Transverse colon (tissue), 4 donors: ENCODE data around the gene TYMP. TPM values are rescaled to one million over a fixed set of nuclear protein-coding genes. Genes with fewer than 3 reads are reported as not detected.
A peak's percentile ranks its signal among the peaks of the same experiment; 100 is the strongest.

Source experiments
- DNase-seq: peaks from one replicate; pipeline ENCODE4 v3.0.0-alpha.2; 2019
- H3K27ac ChIP-seq, 4 donors: fragments of 200-600 bp; sonication (generic); 2 replicates each; pipeline ENCODE4 v1.5.1; 2016 to 2018; ENCODE audit warnings: inconsistent platforms in 4 of 4
- H3K27me3 ChIP-seq: fragments of 200-600 bp; sonication (generic); 2 replicates; pipeline ENCODE4 v1.5.1; 2017; ENCODE audit warnings: inconsistent platforms
- H3K36me3 ChIP-seq, 4 donors: fragments of 200-600 bp; sonication (generic); 2 replicates each; pipeline ENCODE4 v1.5.1; 2017 to 2019; ENCODE audit warnings: inconsistent platforms in 4 of 4
- H3K4me1 ChIP-seq, 4 donors: fragments of 200-600 bp; sonication (generic); 2 replicates each; pipeline ENCODE4 v1.5.1; 2017 to 2020; ENCODE audit warnings: inconsistent platforms in 4 of 4
- H3K4me3 ChIP-seq, 4 donors: fragments of 200-600 bp; sonication (generic); 1 replicate in 1 of 4; 2 replicates in 3 of 4; pipeline versions ENCODE4 v1.5.1 to v1.6.1; 2017 to 2019; ENCODE audit warnings: inconsistent platforms in 4 of 4
- H3K9me3 ChIP-seq, 2 donors: fragments of 200-600 bp; sonication (generic); 2 replicates each; pipeline ENCODE4 v1.5.1; 2017 to 2019; ENCODE audit warnings: inconsistent platforms in 2 of 2
- EP300 ChIP-seq: sonication (generic); formaldehyde crosslinking; IDR thresholded peaks from one replicate; pipeline ENCODE4 v1.6.1; 2017; ENCODE audit warnings: antibody characterized with exemption, low read depth
- POLR2A ChIP-seq: fragments of 450-650 bp; IDR thresholded peaks from one replicate; pipeline ENCODE4 v1.6.1; 2016; ENCODE audit warnings: antibody characterized with exemption, mild to moderate bottlenecking, moderate library complexity
- POLR2AphosphoS5 ChIP-seq, 3 donors: sonication (generic); formaldehyde crosslinking; IDR thresholded peaks; one replicate each; pipeline ENCODE4 v1.6.1; 2016; ENCODE audit warnings: antibody characterized with exemption in 3 of 3
- WGBS, 2 donors: methylation state at CpG; one replicate each; pipeline ENCODE4 v1.1.5; 2018; ENCODE audit warnings: low coverage in 1 of 2; 5-methylcytosine and 5-hydroxymethylcytosine counted together
- in situ Hi-C, 4 donors: fragments of 200-750 bp; cut with MboI; loops; one replicate each; pipeline versions ENCODE4 v1.15.0 to v1.15.1; 2017; ENCODE audit warnings: low sequenced_read_pairs in 3 of 4, low pct_ligation_motif_present in 1 of 4, low pct_unique_long_range_greater_than_20kb in 1 of 4
- intact Hi-C: fragments of 100-400 bp; cut with DNase I; formaldehyde crosslinking; loops from one replicate; pipeline ENCODE4 v1.15.1; 2023; ENCODE audit warnings: low total_unique reads
- total RNA-seq, 4 donors: library from RNA; depleted of rRNA; stranded (reverse); fragments of >200 nt; gene quantifications; one replicate each; pipeline ENCODE4 v1.1.0, GENCODE V29; 2016
- TF ChIP-seq, protein P1 (sequence below), 5 experiments: fragments of 200-600 bp in 3 of 5; fragments of 450-650 bp in 2 of 5; sonication (generic) in 3 of 5; IDR thresholded peaks; 1 replicate in 2 of 5; 2 replicates in 3 of 5; pipeline ENCODE4 v1.5.1; 2016 to 2017; ENCODE audit warnings: antibody characterized with exemption in 5 of 5, inconsistent platforms in 3 of 5, mild to moderate bottlenecking in 2 of 5, moderate library complexity in 1 of 5

The TYMP gene
- total RNA-seq, 4 donors from 2014 or later: 27.5 to 60.7 (median 32.2) TPM

DNA sequence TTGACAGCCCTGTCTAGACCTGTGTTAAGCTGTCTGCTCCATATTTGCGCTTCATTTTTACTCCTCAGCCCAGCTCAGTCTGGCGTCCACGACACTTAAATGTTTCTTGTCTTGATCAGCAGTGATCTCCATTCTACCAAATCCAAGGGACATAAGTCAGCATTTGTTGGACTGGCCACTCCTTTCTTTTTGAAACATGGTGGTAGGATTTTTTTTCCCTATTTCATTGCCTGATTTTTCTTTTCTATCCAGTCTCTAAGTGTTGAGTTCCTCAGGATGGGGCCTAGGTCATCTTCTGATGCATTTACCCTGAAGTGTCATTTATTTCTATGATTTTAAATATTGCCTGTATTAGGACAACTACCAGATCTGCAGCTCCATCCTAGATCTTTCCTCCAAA lies 20.9 kb downstream of the TYMP start:
- H3K27me3 ChIP-seq: no peaks in the 10 kb centered on the region
- in situ Hi-C loops: no loop called here
- H3K4me1 ChIP-seq: peaks cover 8 to 30% (median 21%) of the 10 kb centered on the region in 4 donors
- H3K36me3 ChIP-seq: peaks cover 0 to 4% (median 0%) of the 10 kb centered on the region in 4 donors
- WGBS, 2 donors: 9 to 11% methylated on average over 3 of the region's 3 CpGs
- H3K27ac ChIP-seq: peak overlapping the region; percentile 89 to 93 (median 92)
- peak overlapping the region in 3 of 4 donors; percentile 64 to 84 (median 64) for H3K4me3 ChIP-seq
- intact Hi-C loops: no loop called here
- TF ChIP-seq POLR2AphosphoS5 (IDR thresholded peaks at IDR 0.05) (no peak), POLR2A (no peak), EP300 (no peak)
- TF ChIP-seq, protein P1, sequence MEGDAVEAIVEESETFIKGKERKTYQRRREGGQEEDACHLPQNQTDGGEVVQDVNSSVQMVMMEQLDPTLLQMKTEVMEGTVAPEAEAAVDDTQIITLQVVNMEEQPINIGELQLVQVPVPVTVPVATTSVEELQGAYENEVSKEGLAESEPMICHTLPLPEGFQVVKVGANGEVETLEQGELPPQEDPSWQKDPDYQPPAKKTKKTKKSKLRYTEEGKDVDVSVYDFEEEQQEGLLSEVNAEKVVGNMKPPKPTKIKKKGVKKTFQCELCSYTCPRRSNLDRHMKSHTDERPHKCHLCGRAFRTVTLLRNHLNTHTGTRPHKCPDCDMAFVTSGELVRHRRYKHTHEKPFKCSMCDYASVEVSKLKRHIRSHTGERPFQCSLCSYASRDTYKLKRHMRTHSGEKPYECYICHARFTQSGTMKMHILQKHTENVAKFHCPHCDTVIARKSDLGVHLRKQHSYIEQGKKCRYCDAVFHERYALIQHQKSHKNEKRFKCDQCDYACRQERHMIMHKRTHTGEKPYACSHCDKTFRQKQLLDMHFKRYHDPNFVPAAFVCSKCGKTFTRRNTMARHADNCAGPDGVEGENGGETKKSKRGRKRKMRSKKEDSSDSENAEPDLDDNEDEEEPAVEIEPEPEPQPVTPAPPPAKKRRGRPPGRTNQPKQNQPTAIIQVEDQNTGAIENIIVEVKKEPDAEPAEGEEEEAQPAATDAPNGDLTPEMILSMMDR (IDR thresholded peaks at IDR 0.05): no peak
- no peaks in the 10 kb centered on the region for H3K9me3 ChIP-seq
- DNase-seq: no peak

DNA sequence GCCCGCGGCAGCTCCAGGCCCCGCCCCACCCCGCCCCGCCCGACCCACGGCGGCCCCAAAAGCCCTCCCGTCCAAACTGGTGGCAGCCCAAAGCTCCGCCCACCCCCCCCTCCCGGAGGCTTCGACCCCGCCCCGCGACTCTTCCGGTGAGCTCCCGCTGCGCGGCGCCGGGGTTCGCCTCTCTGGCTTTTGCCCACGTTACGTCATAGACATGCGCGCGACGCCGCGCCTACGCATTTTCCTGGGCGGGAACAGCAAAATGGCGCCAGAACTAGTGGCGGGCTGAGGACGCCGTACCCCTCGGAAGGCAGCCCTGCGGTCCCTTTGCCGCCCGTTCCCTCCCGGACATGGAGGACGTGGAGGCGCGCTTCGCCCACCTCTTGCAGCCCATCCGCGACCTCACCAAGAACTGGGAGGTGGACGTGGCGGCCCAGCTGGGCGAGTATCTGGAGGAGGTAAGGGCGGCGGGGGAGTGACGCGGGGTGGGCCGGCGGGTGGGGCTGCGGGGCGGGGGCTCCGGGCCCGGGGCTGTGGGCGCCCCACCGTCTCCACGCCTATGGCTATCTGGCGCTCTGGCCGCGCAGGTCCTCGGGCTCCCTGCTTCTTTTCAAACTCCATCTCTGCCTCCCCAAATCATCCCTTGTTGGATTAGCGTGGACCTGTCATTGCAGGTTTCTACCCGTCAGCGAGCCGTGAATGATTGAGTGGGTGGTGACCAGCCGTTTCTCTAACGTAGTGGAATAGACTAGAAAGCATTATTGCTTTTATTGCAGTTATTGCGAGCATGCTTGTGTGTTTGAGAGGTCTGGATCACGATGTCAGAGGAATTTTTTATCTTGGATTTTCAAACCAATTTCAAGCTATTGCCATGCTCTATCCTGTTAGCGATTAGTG lies 21.6 kb downstream of the TYMP start, which contains the start of gene NCAPH2:
Gene NCAPH2, plus strand, starts transcription at position 234 of the 894 bp plus-strand sequence. Its CDS starts 114 bp downstream, at position 348.
- H3K4me1 ChIP-seq: peaks cover 8 to 30% (median 21%) of the 10 kb centered on the region in 4 donors
- H3K36me3 ChIP-seq: peaks cover 0 to 4% (median 0%) of the 10 kb centered on the region in 4 donors
- 1 to 2% methylated on average over 6 to 25 of the region's 76 CpGs for WGBS, 2 donors
- no peak for TF ChIP-seq EP300
- TF ChIP-seq, protein P1 (IDR thresholded peaks at IDR 0.05): no peak
- TF ChIP-seq POLR2AphosphoS5 (IDR thresholded peaks at IDR 0.05): peak; percentile 92 to 94 (median 94)
- peak; percentile 82 for TF ChIP-seq POLR2A
- H3K27me3 ChIP-seq: no peaks in the 10 kb centered on the region
- H3K4me3 ChIP-seq: peak within 1 kb of the TSS; percentile 81 to 98 (median 93)
- in situ Hi-C loops (no loop called here), intact Hi-C loops (no loop called here)
- H3K27ac ChIP-seq: peak within 1 kb of the TSS; percentile 90 to 96 (median 92)
- no peaks in the 10 kb centered on the region for H3K9me3 ChIP-seq
- DNase-seq: peak; percentile 97

DNA sequence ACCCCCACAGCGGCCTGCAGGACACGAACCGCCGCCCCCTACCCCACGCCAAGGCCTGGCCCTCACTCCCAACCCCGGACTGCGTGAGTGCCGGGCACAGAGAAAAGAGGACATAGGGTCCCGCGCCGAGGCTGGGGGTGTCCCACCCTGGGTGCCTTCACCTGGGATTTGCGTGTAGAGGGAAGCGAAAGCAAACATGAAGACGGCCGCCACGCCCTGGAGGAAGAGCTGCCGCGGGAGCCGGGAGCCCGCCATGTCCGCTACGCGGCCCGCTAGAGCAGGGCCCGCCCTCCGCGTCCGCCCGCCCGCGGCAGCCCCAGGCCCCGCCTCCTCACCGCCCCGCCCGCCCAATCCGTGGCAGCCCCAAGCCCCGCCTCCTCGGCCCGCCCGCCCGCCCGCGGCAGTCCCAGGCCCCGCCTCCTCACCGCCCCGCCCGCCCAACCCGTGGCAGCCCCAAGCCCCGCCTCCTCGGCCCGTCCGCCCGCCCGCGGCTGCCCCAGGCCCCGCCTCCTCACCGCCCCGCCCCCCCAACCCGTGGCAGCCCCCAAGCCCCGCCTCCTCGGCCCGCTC lies 22.3 kb downstream of the TYMP start, which contains the start of gene LMF2:
Gene LMF2, minus strand, starts transcription at position 282 of the 570 bp plus-strand sequence. Its CDS starts 27 bp downstream, at position 255.
- Histone ChIP-seq H3K27me3 (no peaks in the 10 kb centered on the region), H3K9me3 (no peaks in the 10 kb centered on the region), H3K36me3 (peaks cover 0 to 4% (median 0%) of the 10 kb centered on the region in 4 donors), H3K27ac (peak within 1 kb of the TSS; percentile 90 to 96 (median 92)), H3K4me1 (peaks cover 8 to 30% (median 21%) of the 10 kb centered on the region in 4 donors), H3K4me3 (peak within 1 kb of the TSS; percentile 81 to 98 (median 93))
- intact Hi-C loops (no loop called here), in situ Hi-C loops (no loop called here)
- WGBS, 2 donors: 0% methylated on average over 9 of the region's 62 CpGs; no CpG with 5 or more reads in 1 of the 2 donors
- DNase-seq: peak; percentile 95
- TF ChIP-seq, protein P1 (IDR thresholded peaks at IDR 0.05): no peak
- TF ChIP-seq EP300: no peak
- TF ChIP-seq POLR2A: peak; percentile 45
- TF ChIP-seq POLR2AphosphoS5 (IDR thresholded peaks at IDR 0.05): peak in 2 of 3 donors; percentile 40 to 65
